NT2/D1 (cell line): ENCODE data around the gene MRPL42.

Experiments
- SUZ12 ChIP-seq: IDR thresholded peaks from 2 replicates; pipeline ENCODE4 v1.6.1; 2011; ENCODE audit not compliant: insufficient read length, insufficient read depth; ENCODE audit errors: extremely low read depth
- YY1 ChIP-seq: IDR thresholded peaks from 2 replicates; pipeline ENCODE4 v1.6.1; 2011; ENCODE audit not compliant: insufficient read length, insufficient read depth
- ZNF274 ChIP-seq: IDR thresholded peaks from 2 replicates; pipeline ENCODE4 v1.6.1; 2011; ENCODE audit warnings: mild to moderate bottlenecking, low read depth, low read length

- TF ChIP-seq SUZ12 (no peak), YY1 (no peak), ZNF274 (no peak)
Measured at GRCh38 chr12:93524386-93525133, 57.2 kb downstream of the MRPL42 start.
